ENCODE results near the gene FKBP10.

DNA sequence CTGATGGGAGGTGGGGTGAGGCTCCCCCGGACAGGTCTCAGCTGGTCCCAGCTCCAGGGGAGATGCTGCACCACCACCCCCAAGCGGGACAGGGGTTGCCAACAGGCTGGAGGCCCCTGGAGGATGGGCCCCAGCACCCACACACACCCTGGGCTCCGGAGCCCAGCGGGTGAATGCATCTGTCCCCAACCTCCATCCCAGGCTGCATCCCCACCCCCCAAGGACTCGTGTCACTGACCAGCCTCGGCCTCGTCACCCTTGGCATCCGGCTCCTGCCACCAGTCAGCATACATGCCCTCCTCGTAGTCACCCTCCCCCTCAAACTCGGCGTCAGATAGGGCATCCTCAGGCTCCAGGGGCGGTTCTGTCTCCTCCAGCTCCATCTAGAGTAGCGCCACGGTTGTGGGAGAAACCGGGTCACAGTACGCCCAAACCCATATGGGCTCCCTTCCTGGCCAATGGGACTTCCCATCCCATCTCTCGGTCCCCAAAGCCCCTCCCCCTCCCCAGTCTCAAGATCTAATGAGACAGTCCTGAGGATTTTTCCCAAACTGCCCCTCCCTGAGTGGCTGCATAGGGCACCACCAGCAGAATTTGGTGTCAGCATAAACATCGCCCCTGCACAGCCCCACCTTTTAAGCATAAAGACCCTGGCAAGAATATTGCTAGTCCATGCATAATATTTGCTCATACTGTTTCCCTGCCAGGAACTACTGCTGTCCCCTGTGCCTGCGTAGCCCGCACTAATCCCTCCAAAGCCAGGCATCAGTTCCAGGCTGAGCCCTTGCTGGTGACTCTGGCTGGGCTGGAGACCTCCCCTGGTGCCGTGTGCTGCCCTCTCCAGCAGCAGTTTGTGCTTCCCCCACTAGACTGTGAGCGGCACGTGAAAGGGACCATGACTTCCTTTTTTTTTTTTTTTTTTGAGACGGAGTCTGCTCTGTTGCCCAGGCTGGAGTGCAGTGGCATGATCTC lies 9.5 kb upstream of the FKBP10 start:
- no peak for TF ChIP-seq CTCF (IDR thresholded peaks at IDR 0.05)
- no peak for TF ChIP-seq FOXM1 (IDR thresholded peaks at IDR 0.05; ENCODE audit: low read depth)
